HepG2 (cell line): ENCODE data around the gene BBC3. TPM values are rescaled to one million over a fixed set of nuclear protein-coding genes. Genes with fewer than 3 reads are reported as not detected.
A peak's percentile ranks its signal among the peaks of the same experiment; 100 is the strongest.

ENCODE experiments used
- AGO1 ChIP-seq: fragments of 200-400 bp; formaldehyde crosslinking; IDR thresholded peaks from 2 replicates; pipeline ENCODE4 v1.6.1; 2017; ENCODE audit warnings: mild to moderate bottlenecking, low read depth, low read length, moderate library complexity; ENCODE audit not compliant: poor library complexity, severe bottlenecking
- AGO2 ChIP-seq: fragments of 200-400 bp; formaldehyde crosslinking; optimal IDR thresholded peaks from 2 replicates; pipeline ENCODE3; 2017; ENCODE audit warnings: mild to moderate bottlenecking, low read depth, low read length, moderate library complexity
- DRAP1 ChIP-seq: IDR thresholded peaks from 2 replicates; pipeline ENCODE4 v1.6.1; 2016; ENCODE audit warnings: missing genetic modification reagents, missing compliant biosample characterization
- HNRNPK ChIP-seq: fragments of 200-400 bp; formaldehyde crosslinking; IDR thresholded peaks from 2 replicates; pipeline ENCODE4 v1.6.1; 2018; ENCODE audit warnings: low read length, low read depth, moderate library complexity, mild to moderate bottlenecking; ENCODE audit not compliant: poor library complexity, severe bottlenecking
- RAD21 ChIP-seq: fragments of 450-650 bp; formaldehyde crosslinking; IDR thresholded peaks from 2 replicates; pipeline ENCODE4 v1.5.0; 2020; ENCODE audit warnings: mild to moderate bottlenecking
- SKI ChIP-seq: fragments of 450-650 bp; IDR thresholded peaks from one replicate; pipeline ENCODE4 v1.6.1; 2018; ENCODE audit warnings: mild to moderate bottlenecking; ENCODE audit not compliant: partially characterized antibody
- ZBTB7B ChIP-seq: sonication (generic); formaldehyde crosslinking; IDR thresholded peaks from 2 replicates; pipeline ENCODE4 v1.4.0; 2020; ENCODE audit warnings: missing genetic modification reagents
- ZMAT5 ChIP-seq: sonication (generic); formaldehyde crosslinking; IDR thresholded peaks from 2 replicates; pipeline ENCODE4 v1.5.0; 2020; ENCODE audit warnings: mild to moderate bottlenecking, low read depth, missing genetic modification reagents, borderline replicate concordance
- ZNF264 ChIP-seq: sonication (generic); formaldehyde crosslinking; IDR thresholded peaks from 2 replicates; pipeline ENCODE4 v1.4.0; 2020; ENCODE audit warnings: missing genetic modification reagents
- ZNF281 ChIP-seq: sonication (generic); formaldehyde crosslinking; IDR thresholded peaks from 2 replicates; pipeline ENCODE4 v1.4.0; 2020; ENCODE audit warnings: missing genetic modification reagents, borderline replicate concordance
- ZNF282 ChIP-seq: fragments of 450-650 bp; IDR thresholded peaks from 2 replicates; pipeline ENCODE4 v1.6.1; 2018; ENCODE audit not compliant: partially characterized antibody
- ZNF382 ChIP-seq: sonication (generic); formaldehyde crosslinking; IDR thresholded peaks from 2 replicates; pipeline ENCODE4 v1.5.0; 2020; ENCODE audit warnings: missing genetic modification reagents, mild to moderate bottlenecking, borderline replicate concordance
- ZNF883 ChIP-seq: sonication (generic); formaldehyde crosslinking; IDR thresholded peaks from 2 replicates; pipeline ENCODE4 v1.5.1; 2020; ENCODE audit warnings: mild to moderate bottlenecking, missing genetic modification reagents; ENCODE audit errors: not compliant biosample characterization
- polyA plus RNA-seq, 8 experiments: library from polyadenylated mRNA; depleted of rRNA in 3 of 8; stranded (reverse) in 7 of 8; unstranded in 1 of 8; fragments of >200 nt; fragmentation: Illumina TruSeq in 4 of 8; extraction: Trizol in 4 of 8; gene quantifications; 2 replicates each; pipeline versions ENCODE4 v1.2.1 to v1.2.3, GENCODE V29; 2011 to 2016; ENCODE audit warnings: low read depth in 4 of 8, missing spikeins in 1 of 8, mixed read lengths in 1 of 8; ENCODE audit not compliant: insufficient read depth in 1 of 8
- total RNA-seq, 5 experiments: library from RNA; depleted of rRNA; stranded (reverse); fragments of >200 nt; fragmentation: Illumina TruSeq; extraction: Trizol; gene quantifications; 2 replicates each; pipeline ENCODE4 v1.2.3, GENCODE V29; 2016; ENCODE audit warnings: low read depth in 1 of 5

Gene BBC3
- total and polyA plus RNA-seq, 2 of the 13 experiments (the other 11 are each of a cell fraction or from before 2014, with no cell fraction given), result 6.1 to 8.8 TPM

GRCh38 chr19:47230054-47230920 lies 712 bp downstream of the BBC3 start (continued):
- TF ChIP-seq ZNF382 (CRISPR knock-in tag) (no peak), DRAP1 (no peak), ZNF281 (peak; percentile 43; the same call in 1 of the 2 replicates), SKI (peak; percentile 19), ZMAT5 (CRISPR knock-in tag) (no peak), ZNF282 (no peak), ZBTB7B (peak; percentile 78), AGO2 (peak; percentile 74), ZNF883 (CRISPR knock-in tag) (peak; percentile 2), ZNF264 (no peak), HNRNPK (peak; percentile 63), RAD21 (CRISPR knock-in tag) (peak; percentile 57), AGO1 (peak; percentile 3)
